Esophagus muscularis mucosa (tissue), 4 donors: ENCODE results near the gene MBOAT7. TPM values are rescaled to one million over a fixed set of nuclear protein-coding genes. Genes with fewer than 3 reads are reported as not detected.

Source experiments
- DNase-seq: peaks from one replicate; pipeline ENCODE4 v3.0.0-alpha.2; 2017; ENCODE audit errors: extremely low spot score
- H3K27ac ChIP-seq, 4 donors: fragments of 200-600 bp; sonication (generic); replicated peaks in 1 of 4; 1 replicate in 3 of 4; 2 replicates in 1 of 4; pipeline ENCODE4 v1.5.1; 2016 to 2019; ENCODE audit warnings: mild to moderate bottlenecking in 1 of 4
- H3K27me3 ChIP-seq, 4 donors: fragments of 200-600 bp; sonication (generic); one replicate each; pipeline versions ENCODE4 v1.5.1 to v1.6.0; 2016 to 2019
- H3K36me3 ChIP-seq, 4 donors: fragments of 200-600 bp; sonication (generic); one replicate each; pipeline ENCODE4 v1.5.1; 2016 to 2019
- H3K4me1 ChIP-seq, 4 donors: fragments of 200-600 bp; sonication (generic); one replicate each; pipeline ENCODE4 v1.5.1; 2016 to 2019
- H3K4me3 ChIP-seq, 4 donors: fragments of 200-600 bp; sonication (generic); 1 replicate in 2 of 4; 2 replicates in 2 of 4; pipeline ENCODE4 v1.5.1; 2016 to 2019; ENCODE audit warnings: mild to moderate bottlenecking in 4 of 4, moderate library complexity in 1 of 4
- H3K9me3 ChIP-seq, 4 donors: fragments of 200-600 bp; sonication (generic); 1 replicate in 3 of 4; 2 replicates in 1 of 4; pipeline ENCODE4 v1.5.1; 2016 to 2019
- EP300 ChIP-seq: sonication (generic); formaldehyde crosslinking; IDR thresholded peaks from one replicate; pipeline ENCODE4 v1.6.1; 2017; ENCODE audit warnings: antibody characterized with exemption
- POLR2A ChIP-seq: fragments of 450-650 bp; IDR thresholded peaks from one replicate; pipeline ENCODE4 v1.6.1; 2017; ENCODE audit warnings: antibody characterized with exemption, moderate library complexity, mild to moderate bottlenecking, low read depth
- POLR2AphosphoS5 ChIP-seq, 2 donors: sonication (generic); formaldehyde crosslinking; IDR thresholded peaks; one replicate each; pipeline ENCODE4 v1.6.1; 2017; ENCODE audit warnings: antibody characterized with exemption in 2 of 2
- WGBS: methylation state at CpG from one replicate; pipeline ENCODE4 v1.1.5; 2018; 5-methylcytosine and 5-hydroxymethylcytosine counted together
- intact Hi-C: fragments of 100-400 bp; cut with DNase I; formaldehyde crosslinking; loops from one replicate; pipeline ENCODE4 v1.15.1; 2023
- total RNA-seq, 4 donors: library from RNA; depleted of rRNA; stranded (reverse); fragments of >200 nt; gene quantifications; one replicate each; pipeline versions ENCODE4 v1.1.0 to v1.2.1, GENCODE V29; 2016
- TF ChIP-seq, protein P1 (sequence below), 3 experiments: fragments of 200-600 bp in 2 of 3; fragments of 450-650 bp in 1 of 3; sonication (generic) in 2 of 3; IDR thresholded peaks; one replicate each; pipeline ENCODE4 v1.5.1; 2017 to 2019; ENCODE audit warnings: antibody characterized with exemption in 3 of 3, mild to moderate bottlenecking in 2 of 3, moderate library complexity in 1 of 3

MBOAT7 gene, protein sequence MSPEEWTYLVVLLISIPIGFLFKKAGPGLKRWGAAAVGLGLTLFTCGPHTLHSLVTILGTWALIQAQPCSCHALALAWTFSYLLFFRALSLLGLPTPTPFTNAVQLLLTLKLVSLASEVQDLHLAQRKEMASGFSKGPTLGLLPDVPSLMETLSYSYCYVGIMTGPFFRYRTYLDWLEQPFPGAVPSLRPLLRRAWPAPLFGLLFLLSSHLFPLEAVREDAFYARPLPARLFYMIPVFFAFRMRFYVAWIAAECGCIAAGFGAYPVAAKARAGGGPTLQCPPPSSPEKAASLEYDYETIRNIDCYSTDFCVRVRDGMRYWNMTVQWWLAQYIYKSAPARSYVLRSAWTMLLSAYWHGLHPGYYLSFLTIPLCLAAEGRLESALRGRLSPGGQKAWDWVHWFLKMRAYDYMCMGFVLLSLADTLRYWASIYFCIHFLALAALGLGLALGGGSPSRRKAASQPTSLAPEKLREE
- total RNA-seq = 10 to 100 TPM; 40.3 to 83.2 (median 59.4) TPM

- DNase-seq = no peak
- 0% methylated on average over 17 of the region's 64 CpGs for WGBS
Observed at GRCh38 chr19:54189145-54189734, at the start of gene MBOAT7. MBOAT7 (minus strand) TSS chr19:54189580; CDS start chr19:54188508, 1,072 bp downstream.

GRCh38 chr19:54233941-54234340 is 44.6 kb upstream of the MBOAT7 start:
- H3K9me3 ChIP-seq = no peaks in the 10 kb centered on the region

More at GRCh38 chr19:54189145-54189734, at the start of gene MBOAT7:
- Histone ChIP-seq H3K4me1 (peaks cover 24 to 35% (median 34%) of the 10 kb centered on the region in 4 donors), H3K4me3 (peak within 1 kb of the TSS; percentile 76 to 93 (median 90)), H3K27ac (peak within 1 kb of the TSS; percentile 97 to 99 (median 98)), H3K27me3 (no peaks in the 10 kb centered on the region), H3K9me3 (no peaks in the 10 kb centered on the region), H3K36me3 (peaks cover 8 to 35% (median 21%) of the 10 kb centered on the region in 4 donors)
- TF ChIP-seq, protein P1, sequence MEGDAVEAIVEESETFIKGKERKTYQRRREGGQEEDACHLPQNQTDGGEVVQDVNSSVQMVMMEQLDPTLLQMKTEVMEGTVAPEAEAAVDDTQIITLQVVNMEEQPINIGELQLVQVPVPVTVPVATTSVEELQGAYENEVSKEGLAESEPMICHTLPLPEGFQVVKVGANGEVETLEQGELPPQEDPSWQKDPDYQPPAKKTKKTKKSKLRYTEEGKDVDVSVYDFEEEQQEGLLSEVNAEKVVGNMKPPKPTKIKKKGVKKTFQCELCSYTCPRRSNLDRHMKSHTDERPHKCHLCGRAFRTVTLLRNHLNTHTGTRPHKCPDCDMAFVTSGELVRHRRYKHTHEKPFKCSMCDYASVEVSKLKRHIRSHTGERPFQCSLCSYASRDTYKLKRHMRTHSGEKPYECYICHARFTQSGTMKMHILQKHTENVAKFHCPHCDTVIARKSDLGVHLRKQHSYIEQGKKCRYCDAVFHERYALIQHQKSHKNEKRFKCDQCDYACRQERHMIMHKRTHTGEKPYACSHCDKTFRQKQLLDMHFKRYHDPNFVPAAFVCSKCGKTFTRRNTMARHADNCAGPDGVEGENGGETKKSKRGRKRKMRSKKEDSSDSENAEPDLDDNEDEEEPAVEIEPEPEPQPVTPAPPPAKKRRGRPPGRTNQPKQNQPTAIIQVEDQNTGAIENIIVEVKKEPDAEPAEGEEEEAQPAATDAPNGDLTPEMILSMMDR (IDR thresholded peaks at IDR 0.05) = peak in 2 of 3 experiments; percentile 42 to 44
- peak in 1 of 2 donors; percentile 62 for TF ChIP-seq POLR2AphosphoS5 (IDR thresholded peaks at IDR 0.05)
- no peak for TF ChIP-seq POLR2A
- intact Hi-C loops = no loop called here

GRCh38 chr19:54231077-54231931 is 41.9 kb upstream of the MBOAT7 start:
- no peaks in the 10 kb centered on the region for H3K9me3 ChIP-seq
- no peaks in the 10 kb centered on the region for H3K36me3 ChIP-seq
- H3K4me1 ChIP-seq = peaks cover 0 to 9% (median 3%) of the 10 kb centered on the region in 4 donors
- H3K27me3 ChIP-seq = peaks cover 0 to 41% (median 2%) of the 10 kb centered on the region in 4 donors
- no peak for TF ChIP-seq EP300
- TF ChIP-seq POLR2A = peak; percentile 7
- TF ChIP-seq, protein P1 (IDR thresholded peaks at IDR 0.05) = peak; percentile 84 to 89 (median 86)
- peak in 1 of 2 donors; percentile 54 for TF ChIP-seq POLR2AphosphoS5 (IDR thresholded peaks at IDR 0.05)
- peak; percentile 95 for DNase-seq
- intact Hi-C loops = loop anchor here (2.0 kb wide), 1 partner anchor 61 kb away; no protein-coding TSS in a partner anchor
- no peak overlapping the region for H3K4me3 ChIP-seq
- H3K27ac ChIP-seq = no peak overlapping the region
- 23% methylated on average over 20 of the region's 21 CpGs for WGBS

More at GRCh38 chr19:54233941-54234340, 44.6 kb upstream of the MBOAT7 start:
- peaks cover 0 to 9% (median 3%) of the 10 kb centered on the region in 4 donors for H3K4me1 ChIP-seq
- no peak overlapping the region for H3K4me3 ChIP-seq
- H3K36me3 ChIP-seq = no peaks in the 10 kb centered on the region
- TF ChIP-seq POLR2A (no peak), EP300 (no peak)
- DNase-seq = no peak
- no peak overlapping the region for H3K27ac ChIP-seq
- H3K27me3 ChIP-seq = peaks cover 0 to 33% (median 2%) of the 10 kb centered on the region in 4 donors
- intact Hi-C loops = no loop called here
- 77% methylated on average over 5 of the region's 5 CpGs for WGBS

- H3K9me3 ChIP-seq = no peaks in the 10 kb centered on the region
- no peak for DNase-seq
- H3K27me3 ChIP-seq = peaks cover 0 to 40% (median 2%) of the 10 kb centered on the region in 4 donors
- TF ChIP-seq EP300 (no peak), POLR2AphosphoS5 (IDR thresholded peaks at IDR 0.05) (no peak), POLR2A (no peak)
- TF ChIP-seq, protein P1 (IDR thresholded peaks at IDR 0.05) = no peak
- H3K27ac ChIP-seq = no peak overlapping the region
- 91% methylated on average over 7 of the region's 7 CpGs for WGBS
- H3K36me3 ChIP-seq = no peaks in the 10 kb centered on the region
- no peak overlapping the region for H3K4me3 ChIP-seq
- intact Hi-C loops = loop anchor here (2.0 kb wide), 1 partner anchor 59 kb away; no protein-coding TSS in a partner anchor
- peaks cover 0 to 9% (median 3%) of the 10 kb centered on the region in 4 donors for H3K4me1 ChIP-seq
Observed at GRCh38 chr19:54230031-54230430, 40.7 kb upstream of the MBOAT7 start.
